GM10266 (cell line): ENCODE measurements around the gene PRKG1.

ENCODE experiments used
- DNase-seq: peaks from one replicate; pipeline ENCODE4 v3.0.0; 2012; ENCODE audit errors: extremely low spot score
- CTCF ChIP-seq: IDR thresholded peaks from 2 replicates; pipeline ENCODE4 v1.5.1; 2012; ENCODE audit warnings: mild to moderate bottlenecking, low read depth; ENCODE audit not compliant: control insufficient read depth, insufficient read depth; ENCODE audit errors: missing control alignments

Gene PRKG1

GRCh38 chr10:52082307-52082706, 1008.0 kb downstream of the PRKG1 start:
- TF ChIP-seq CTCF = no peak

GRCh38 chr10:52083422-52083821, 1009.1 kb downstream of the PRKG1 start:
- no peak for DNase-seq
- no peak for TF ChIP-seq CTCF

More at GRCh38 chr10:52082307-52082706, 1008.0 kb downstream of the PRKG1 start:
- DNase-seq = no peak

GRCh38 chr10:52092390-52092789, 1018.1 kb downstream of the PRKG1 start:
- no peak for DNase-seq
- no peak for TF ChIP-seq CTCF

- DNase-seq = no peak
- no peak for TF ChIP-seq CTCF
Measured at GRCh38 chr10:52098130-52098529, 1023.8 kb downstream of the PRKG1 start.

- DNase-seq = no peak
- TF ChIP-seq CTCF = no peak
Measured at GRCh38 chr10:52099026-52099600, 1024.8 kb downstream of the PRKG1 start.

GRCh38 chr10:52100011-52100547, 1025.8 kb downstream of the PRKG1 start:
- no peak for TF ChIP-seq CTCF
- DNase-seq = no peak

GRCh38 chr10:52105301-52105700, 1031.0 kb downstream of the PRKG1 start:
- no peak for TF ChIP-seq CTCF
- no peak for DNase-seq
